ENCODE measurements around the gene AXL. TPM values are rescaled to one million over a fixed set of nuclear protein-coding genes. Genes with fewer than 3 reads are reported as not detected.

AXL gene
- total and polyA plus RNA-seq, 2 of the 13 experiments (the other 11 are each of a cell fraction or from before 2014, with no cell fraction given) = 0.71 to 5.9 TPM

DNA sequence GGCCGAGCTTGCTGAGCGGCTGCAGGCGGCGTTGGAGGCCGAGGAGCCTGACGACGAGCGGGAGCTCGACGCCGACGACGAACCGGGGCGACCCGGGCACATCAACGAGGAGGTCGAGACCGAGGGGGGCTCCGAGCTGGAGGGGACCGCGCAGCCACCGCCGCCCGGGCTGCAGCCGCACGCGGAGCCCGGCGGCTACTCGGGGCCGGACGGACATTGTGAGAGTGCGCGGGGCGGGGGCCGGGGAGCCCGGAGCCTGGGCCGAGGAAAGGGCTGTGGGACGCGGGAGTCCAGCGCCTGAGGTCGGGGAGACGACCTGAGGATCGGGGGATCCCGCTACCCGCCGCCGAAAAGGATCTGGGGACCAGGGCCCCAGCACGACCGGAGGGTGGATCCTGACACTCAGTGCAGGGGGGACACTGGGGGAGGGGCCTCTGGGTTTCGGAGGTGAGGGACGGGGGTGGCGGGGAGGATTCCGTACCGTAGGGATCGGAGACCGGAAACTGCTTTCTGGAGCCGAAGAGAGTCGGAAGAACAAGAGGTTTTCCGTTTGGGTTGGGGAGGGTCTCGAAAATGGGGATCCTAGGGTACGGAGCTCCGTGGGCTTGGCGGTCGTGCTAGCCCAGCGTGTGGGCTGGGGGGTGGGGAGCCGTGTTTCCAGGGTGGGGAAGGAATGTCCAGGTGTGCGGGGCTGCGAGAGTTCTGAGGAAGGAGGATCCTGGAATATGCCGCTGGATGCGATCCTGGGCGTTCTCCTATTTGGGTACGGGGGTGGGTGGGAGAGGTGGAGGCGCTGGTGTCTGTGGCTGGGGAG lies 45.8 kb downstream of the AXL start (continued):
- TF ChIP-seq ZNF564 (CRISPR knock-in tag; IDR thresholded peaks at IDR 0.05) = 0 out of 2 replicates have a peak, but pooled peaks have one; percentile 10
- no peak for TF ChIP-seq ZNF644 (CRISPR knock-in tag; IDR thresholded peaks at IDR 0.05; ENCODE audit: low read depth)
- TF ChIP-seq, protein P1, sequence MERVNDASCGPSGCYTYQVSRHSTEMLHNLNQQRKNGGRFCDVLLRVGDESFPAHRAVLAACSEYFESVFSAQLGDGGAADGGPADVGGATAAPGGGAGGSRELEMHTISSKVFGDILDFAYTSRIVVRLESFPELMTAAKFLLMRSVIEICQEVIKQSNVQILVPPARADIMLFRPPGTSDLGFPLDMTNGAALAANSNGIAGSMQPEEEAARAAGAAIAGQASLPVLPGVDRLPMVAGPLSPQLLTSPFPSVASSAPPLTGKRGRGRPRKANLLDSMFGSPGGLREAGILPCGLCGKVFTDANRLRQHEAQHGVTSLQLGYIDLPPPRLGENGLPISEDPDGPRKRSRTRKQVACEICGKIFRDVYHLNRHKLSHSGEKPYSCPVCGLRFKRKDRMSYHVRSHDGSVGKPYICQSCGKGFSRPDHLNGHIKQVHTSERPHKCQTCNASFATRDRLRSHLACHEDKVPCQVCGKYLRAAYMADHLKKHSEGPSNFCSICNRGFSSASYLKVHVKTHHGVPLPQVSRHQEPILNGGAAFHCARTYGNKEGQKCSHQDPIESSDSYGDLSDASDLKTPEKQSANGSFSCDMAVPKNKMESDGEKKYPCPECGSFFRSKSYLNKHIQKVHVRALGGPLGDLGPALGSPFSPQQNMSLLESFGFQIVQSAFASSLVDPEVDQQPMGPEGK (CRISPR knock-in tag; IDR thresholded peaks at IDR 0.05) = peak; percentile 75; the same call in 1 of the 2 replicates
- no peak for TF ChIP-seq SMARCE1 (IDR thresholded peaks at IDR 0.05; ENCODE audit: borderline replicate concordance)
- TF ChIP-seq, protein P2, sequence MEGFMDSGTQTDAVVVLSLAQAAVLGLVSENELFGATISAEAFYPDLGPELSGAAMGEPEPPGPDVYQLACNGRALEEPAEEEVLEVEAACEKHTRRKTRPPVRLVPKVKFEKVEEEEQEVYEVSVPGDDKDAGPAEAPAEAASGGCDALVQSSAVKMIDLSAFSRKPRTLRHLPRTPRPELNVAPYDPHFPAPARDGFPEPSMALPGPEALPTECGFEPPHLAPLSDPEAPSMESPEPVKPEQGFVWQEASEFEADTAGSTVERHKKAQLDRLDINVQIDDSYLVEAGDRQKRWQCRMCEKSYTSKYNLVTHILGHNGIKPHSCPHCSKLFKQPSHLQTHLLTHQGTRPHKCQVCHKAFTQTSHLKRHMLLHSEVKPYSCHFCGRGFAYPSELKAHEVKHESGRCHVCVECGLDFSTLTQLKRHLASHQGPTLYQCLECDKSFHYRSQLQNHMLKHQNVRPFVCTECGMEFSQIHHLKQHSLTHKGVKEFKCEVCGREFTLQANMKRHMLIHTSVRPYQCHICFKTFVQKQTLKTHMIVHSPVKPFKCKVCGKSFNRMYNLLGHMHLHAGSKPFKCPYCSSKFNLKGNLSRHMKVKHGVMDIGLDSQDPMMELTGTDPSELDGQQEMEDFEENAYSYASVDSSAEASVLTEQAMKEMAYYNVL (CRISPR knock-in tag; IDR thresholded peaks at IDR 0.05; ENCODE audit: borderline replicate concordance) = no peak
- TF ChIP-seq ZNF557 (CRISPR knock-in tag; IDR thresholded peaks at IDR 0.05) = no peak
- TF ChIP-seq ZEB1 (IDR thresholded peaks at IDR 0.05; ENCODE audit: insufficient replicate concordance, low read depth) = peak; percentile 58
- TF ChIP-seq SAP130 (CRISPR knock-in tag; IDR thresholded peaks at IDR 0.05; ENCODE audit: low read depth) = 0 out of 2 replicates have a peak, but pooled peaks have one; percentile 26
- no peak for TF ChIP-seq ZNF615 (CRISPR knock-in tag; IDR thresholded peaks at IDR 0.05; ENCODE audit: borderline replicate concordance)
- no peak for TF ChIP-seq ZNF629 (CRISPR knock-in tag; conservative IDR thresholded peaks at IDR 0.05)
- TF ChIP-seq JARID2 (CRISPR knock-in tag; IDR thresholded peaks at IDR 0.05; ENCODE audit: insufficient replicate concordance) = no peak
- 0 out of 2 replicates have a peak, but pooled peaks have one; percentile 46 for TF ChIP-seq TMF1 (CRISPR knock-in tag; IDR thresholded peaks at IDR 0.05; ENCODE audit: low read depth)
- no peak for TF ChIP-seq KAT2B (IDR thresholded peaks at IDR 0.05; ENCODE audit: borderline replicate concordance, low read depth, low read length)
- TF ChIP-seq IRX3 (CRISPR knock-in tag; IDR thresholded peaks at IDR 0.05; ENCODE audit: borderline replicate concordance, low read depth) = 0 out of 2 replicates have a peak, but pooled peaks have one; percentile 62
- peak; percentile 44; the same call in 1 of the 2 replicates for TF ChIP-seq ZNF367 (CRISPR knock-in tag; IDR thresholded peaks at IDR 0.05; ENCODE audit: borderline replicate concordance)
- TF ChIP-seq, protein P3, sequence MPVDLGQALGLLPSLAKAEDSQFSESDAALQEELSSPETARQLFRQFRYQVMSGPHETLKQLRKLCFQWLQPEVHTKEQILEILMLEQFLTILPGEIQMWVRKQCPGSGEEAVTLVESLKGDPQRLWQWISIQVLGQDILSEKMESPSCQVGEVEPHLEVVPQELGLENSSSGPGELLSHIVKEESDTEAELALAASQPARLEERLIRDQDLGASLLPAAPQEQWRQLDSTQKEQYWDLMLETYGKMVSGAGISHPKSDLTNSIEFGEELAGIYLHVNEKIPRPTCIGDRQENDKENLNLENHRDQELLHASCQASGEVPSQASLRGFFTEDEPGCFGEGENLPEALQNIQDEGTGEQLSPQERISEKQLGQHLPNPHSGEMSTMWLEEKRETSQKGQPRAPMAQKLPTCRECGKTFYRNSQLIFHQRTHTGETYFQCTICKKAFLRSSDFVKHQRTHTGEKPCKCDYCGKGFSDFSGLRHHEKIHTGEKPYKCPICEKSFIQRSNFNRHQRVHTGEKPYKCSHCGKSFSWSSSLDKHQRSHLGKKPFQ (CRISPR knock-in tag; IDR thresholded peaks at IDR 0.05; ENCODE audit: insufficient replicate concordance) = peak; percentile 65
- TF ChIP-seq ZNF274 (CRISPR knock-in tag; IDR thresholded peaks at IDR 0.05) = 0 out of 2 replicates have a peak, but pooled peaks have one; percentile 20
- no peak for TF ChIP-seq HOXA3 (CRISPR knock-in tag; IDR thresholded peaks at IDR 0.05)

All from HepG2 (cell line).